ENCODE results near the gene TADA2A. TPM values are rescaled to one million over a fixed set of nuclear protein-coding genes. Genes with fewer than 3 reads are reported as not detected.

The TADA2A gene
- total RNA-seq, 4 donors from 2014 or later = 6.7 to 8.9 (median 7.6) TPM

GRCh38 chr17:37494971-37495370 is 88.3 kb downstream of the TADA2A start:
- Histone ChIP-seq H3K4me3 (no peak overlapping the region), H3K27ac (no peak overlapping the region), H3K4me1 (peaks cover 11 to 52% (median 16%) of the 10 kb centered on the region in 3 donors), H3K9me3 (no peaks in the 10 kb centered on the region), H3K27me3 (no peaks in the 10 kb centered on the region), H3K36me3 (no peaks in the 10 kb centered on the region)
- intact Hi-C loops (cut with DNase I) = no loop called here
- 69 to 81% methylated on average over 8 of the region's 8 CpGs for WGBS, 2 donors
- DNase-seq = no peak
- TF ChIP-seq CTCF (IDR thresholded peaks at IDR 0.05) (no peak), POLR2A (IDR thresholded peaks at IDR 0.05) (no peak)

- Histone ChIP-seq H3K27me3 (no peaks in the 10 kb centered on the region), H3K27ac (peak overlapping the region in 1 of 4 donors; percentile 37), H3K4me3 (no peak overlapping the region), H3K36me3 (no peaks in the 10 kb centered on the region), H3K9me3 (no peaks in the 10 kb centered on the region), H3K4me1 (peaks cover 0 to 18% (median 4%) of the 10 kb centered on the region in 3 donors)
- intact Hi-C loops (cut with DNase I) = no loop called here
- DNase-seq = no peak
- TF ChIP-seq POLR2A (IDR thresholded peaks at IDR 0.05) (no peak), CTCF (IDR thresholded peaks at IDR 0.05) (no peak)
Measured at GRCh38 chr17:37500378-37500777, 93.7 kb downstream of the TADA2A start.

GRCh38 chr17:37502009-37502936 is 95.6 kb downstream of the TADA2A start:
- no peaks in the 10 kb centered on the region for H3K27me3 ChIP-seq
- WGBS, 2 donors = 86 to 88% methylated on average over 8 to 10 of the region's 10 CpGs
- H3K9me3 ChIP-seq = no peaks in the 10 kb centered on the region
- H3K4me3 ChIP-seq = no peak overlapping the region
- intact Hi-C loops (cut with DNase I) = no loop called here
- H3K4me1 ChIP-seq = peaks cover 0 to 26% (median 4%) of the 10 kb centered on the region in 3 donors
- no peak for DNase-seq
- TF ChIP-seq POLR2A (IDR thresholded peaks at IDR 0.05) (no peak), CTCF (IDR thresholded peaks at IDR 0.05) (no peak)
- no peaks in the 10 kb centered on the region for H3K36me3 ChIP-seq
- H3K27ac ChIP-seq = no peak overlapping the region

- Histone ChIP-seq H3K36me3 (no peaks in the 10 kb centered on the region), H3K4me1 (peaks cover 0 to 28% (median 4%) of the 10 kb centered on the region in 3 donors), H3K27me3 (no peaks in the 10 kb centered on the region), H3K9me3 (no peaks in the 10 kb centered on the region), H3K27ac (no peak overlapping the region), H3K4me3 (no peak overlapping the region)
- DNase-seq = no peak
- no peak for TF ChIP-seq POLR2A (IDR thresholded peaks at IDR 0.05)
- no peak for TF ChIP-seq CTCF (IDR thresholded peaks at IDR 0.05)
- intact Hi-C loops (cut with DNase I) = no loop called here
- WGBS, 2 donors = 88 to 94% methylated on average over 6 of the region's 6 CpGs
Measured at GRCh38 chr17:37503148-37503547, 96.5 kb downstream of the TADA2A start.

- no peak for TF ChIP-seq POLR2A (IDR thresholded peaks at IDR 0.05)
- no peak for TF ChIP-seq CTCF (IDR thresholded peaks at IDR 0.05)
- Histone ChIP-seq H3K4me1 (peaks cover 0 to 28% (median 4%) of the 10 kb centered on the region in 3 donors), H3K9me3 (no peaks in the 10 kb centered on the region), H3K27me3 (no peaks in the 10 kb centered on the region), H3K27ac (no peak overlapping the region), H3K4me3 (no peak overlapping the region), H3K36me3 (no peaks in the 10 kb centered on the region)
- DNase-seq = no peak
- intact Hi-C loops (cut with DNase I) = no loop called here
- 84 to 89% methylated on average over 3 of the region's 3 CpGs for WGBS, 2 donors
Measured at GRCh38 chr17:37505333-37505732, 98.6 kb downstream of the TADA2A start.
